ENCODE results near the gene ABCA1. TPM values are rescaled to one million over a fixed set of nuclear protein-coding genes. Genes with fewer than 3 reads are reported as not detected.

The ABCA1 gene
- polyA plus RNA-seq, 1 experiment = 36.2 TPM

GRCh38 chr9:104779946-104780535 lies 147.9 kb downstream of the ABCA1 start:
- no peak overlapping the region for H3K4me3 ChIP-seq (ENCODE audit: low read depth, low read length)
- no peaks in the 10 kb centered on the region for H3K27me3 ChIP-seq (ENCODE audit: control insufficient read depth, insufficient read depth, low read length)
- H3K36me3 ChIP-seq (ENCODE audit: control insufficient read depth, insufficient read depth, low read length) = no peaks in the 10 kb centered on the region; the same call in 1 of the 2 replicates
- no peak for DNase-seq (ENCODE audit: low read depth)
- ChIA-PET POLR2A (no interaction called here), CTCF (interaction anchor here (0.8 to 2.8 kb wide), 10 partner anchors 21 to 639 kb away, joined by 3 to 12 read pairs (median 4); partner anchors contain the start of gene ABCA1)
- TF ChIP-seq, protein P1, sequence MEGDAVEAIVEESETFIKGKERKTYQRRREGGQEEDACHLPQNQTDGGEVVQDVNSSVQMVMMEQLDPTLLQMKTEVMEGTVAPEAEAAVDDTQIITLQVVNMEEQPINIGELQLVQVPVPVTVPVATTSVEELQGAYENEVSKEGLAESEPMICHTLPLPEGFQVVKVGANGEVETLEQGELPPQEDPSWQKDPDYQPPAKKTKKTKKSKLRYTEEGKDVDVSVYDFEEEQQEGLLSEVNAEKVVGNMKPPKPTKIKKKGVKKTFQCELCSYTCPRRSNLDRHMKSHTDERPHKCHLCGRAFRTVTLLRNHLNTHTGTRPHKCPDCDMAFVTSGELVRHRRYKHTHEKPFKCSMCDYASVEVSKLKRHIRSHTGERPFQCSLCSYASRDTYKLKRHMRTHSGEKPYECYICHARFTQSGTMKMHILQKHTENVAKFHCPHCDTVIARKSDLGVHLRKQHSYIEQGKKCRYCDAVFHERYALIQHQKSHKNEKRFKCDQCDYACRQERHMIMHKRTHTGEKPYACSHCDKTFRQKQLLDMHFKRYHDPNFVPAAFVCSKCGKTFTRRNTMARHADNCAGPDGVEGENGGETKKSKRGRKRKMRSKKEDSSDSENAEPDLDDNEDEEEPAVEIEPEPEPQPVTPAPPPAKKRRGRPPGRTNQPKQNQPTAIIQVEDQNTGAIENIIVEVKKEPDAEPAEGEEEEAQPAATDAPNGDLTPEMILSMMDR (IDR thresholded peaks at IDR 0.05; ENCODE audit: insufficient read depth, low read depth, low read length) = no peak

- ChIA-PET CTCF (interaction anchor here (1.3 to 2.8 kb wide), 4 partner anchors 30 to 639 kb away, joined by 3 to 12 read pairs (median 6); no protein-coding TSS in a partner anchor), POLR2A (interaction anchor here (0.6 kb wide), 1 partner anchor 81 kb away, joined by 3 read pairs; no protein-coding TSS in a partner anchor)
- no peak for DNase-seq (ENCODE audit: low read depth)
- no peaks in the 10 kb centered on the region for H3K27me3 ChIP-seq (ENCODE audit: control insufficient read depth, insufficient read depth, low read length)
- TF ChIP-seq, protein P1 (IDR thresholded peaks at IDR 0.05; ENCODE audit: insufficient read depth, low read depth, low read length) = no peak
- no peak overlapping the region for H3K4me3 ChIP-seq (ENCODE audit: low read depth, low read length)
- no peaks in the 10 kb centered on the region; the same call in 1 of the 2 replicates for H3K36me3 ChIP-seq (ENCODE audit: control insufficient read depth, insufficient read depth, low read length)
These were observed 148.6 kb downstream of the ABCA1 start for GRCh38 chr9:104779334-104779733.

DNA sequence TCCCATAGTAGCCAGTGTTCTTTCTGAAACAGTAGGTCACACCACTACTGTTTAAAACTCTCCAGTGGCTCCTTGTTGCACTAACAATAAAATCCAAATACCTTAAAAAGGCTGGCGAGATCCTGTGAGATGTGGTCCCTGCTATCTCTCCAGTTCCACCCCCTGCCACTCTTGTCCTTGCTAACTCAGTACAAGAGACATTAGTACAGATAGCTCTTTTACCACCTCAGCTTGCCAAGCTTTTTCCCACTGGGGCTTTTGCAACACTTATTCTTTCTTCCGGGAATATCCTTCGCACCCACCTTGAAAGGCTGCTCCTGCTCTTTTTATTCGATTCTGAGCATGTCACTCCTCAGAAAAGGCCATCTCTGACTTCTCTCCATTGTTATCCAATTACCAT lies 149.2 kb downstream of the ABCA1 start:
- DNase-seq (ENCODE audit: low read depth) = no peak
- TF ChIP-seq, protein P1 (IDR thresholded peaks at IDR 0.05; ENCODE audit: insufficient read depth, low read depth, low read length) = no peak
- H3K27me3 ChIP-seq (ENCODE audit: control insufficient read depth, insufficient read depth, low read length) = no peaks in the 10 kb centered on the region
- ChIA-PET CTCF (interaction anchor here (1.3 to 2.8 kb wide), 4 partner anchors 12 to 640 kb away, joined by 3 to 12 read pairs (median 4); no protein-coding TSS in a partner anchor), POLR2A (interaction anchor here (0.6 kb wide), 2 partner anchors 82 to 670 kb away, joined by 3 to 6 read pairs; no protein-coding TSS in a partner anchor)
- H3K36me3 ChIP-seq (ENCODE audit: control insufficient read depth, insufficient read depth, low read length) = no peaks in the 10 kb centered on the region; the same call in 1 of the 2 replicates
- no peak overlapping the region for H3K4me3 ChIP-seq (ENCODE audit: low read depth, low read length)

GRCh38 chr9:104776797-104777196 lies 151.2 kb downstream of the ABCA1 start:
- no peaks in the 10 kb centered on the region for H3K36me3 ChIP-seq (ENCODE audit: control insufficient read depth, insufficient read depth, low read length)
- peak; percentile 17 for DNase-seq (ENCODE audit: low read depth)
- H3K27me3 ChIP-seq (ENCODE audit: control insufficient read depth, insufficient read depth, low read length) = no peaks in the 10 kb centered on the region
- ChIA-PET CTCF (no interaction called here), POLR2A (no interaction called here)
- H3K4me3 ChIP-seq (ENCODE audit: low read depth, low read length) = no peak overlapping the region
- TF ChIP-seq, protein P1 (IDR thresholded peaks at IDR 0.05; ENCODE audit: insufficient read depth, low read depth, low read length) = no peak

DNA sequence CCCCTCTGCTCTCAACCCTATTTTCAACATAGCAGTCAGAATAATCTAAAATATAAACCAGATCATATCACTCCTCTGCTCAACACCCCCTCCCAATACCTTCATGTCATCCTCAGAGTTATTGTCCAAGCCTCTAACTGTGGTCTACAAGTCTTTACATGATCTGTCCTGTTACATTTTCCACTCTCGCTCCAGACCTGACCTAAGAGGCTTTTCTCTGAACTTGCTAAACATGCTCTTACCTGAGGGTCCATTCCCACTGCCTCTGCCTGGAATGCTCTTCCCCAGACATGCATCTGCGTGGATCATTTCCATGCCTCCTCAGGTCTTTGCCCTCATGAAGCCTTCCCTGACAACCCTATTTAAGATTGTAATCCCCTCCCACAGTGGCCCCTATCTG lies 152.0 kb downstream of the ABCA1 start:
- POLR2A ChIA-PET = no interaction called here
- no peak for DNase-seq (ENCODE audit: low read depth)
- H3K4me3 ChIP-seq (ENCODE audit: low read depth, low read length) = no peak overlapping the region
- H3K27me3 ChIP-seq (ENCODE audit: control insufficient read depth, insufficient read depth, low read length) = no peaks in the 10 kb centered on the region
- H3K36me3 ChIP-seq (ENCODE audit: control insufficient read depth, insufficient read depth, low read length) = no peaks in the 10 kb centered on the region
- TF ChIP-seq, protein P1 (IDR thresholded peaks at IDR 0.05; ENCODE audit: insufficient read depth, low read depth, low read length) = no peak
- CTCF ChIA-PET = no interaction called here

All from BJ (cell line).